Middle frontal gyrus (tissue), 1 donor: ENCODE results near the gene FIBIN.
"Not testable (repeated sequence)": the region's sequence is repeated elsewhere in the genome, so short reads cannot be mapped to it uniquely, and the experiment has no call there.

ENCODE experiments used
- DNase-seq: peaks from one replicate; pipeline ENCODE4 v3.0.0-alpha.2; 2015; ENCODE audit warnings: low spot score; ENCODE audit errors: extremely low spot score

FIBIN gene

GRCh38 chr11:26993965-26994457 is at the start of gene FIBIN:
Gene FIBIN, plus strand, starts transcription at chr11:26994112. Its CDS starts 415 bp downstream, at chr11:26994527.
- no peak for DNase-seq

- DNase-seq: no peak
Observed at GRCh38 chr11:26944866-26945664, 48.8 kb upstream of the FIBIN start.

GRCh38 chr11:26946257-26946716 is 47.6 kb upstream of the FIBIN start:
- DNase-seq: no peak

- no peak for DNase-seq
Observed at GRCh38 chr11:26947379-26947844, 46.5 kb upstream of the FIBIN start.

- DNase-seq: no peak
Observed at GRCh38 chr11:26947904-26948639, 45.8 kb upstream of the FIBIN start.

- DNase-seq: no peak
Observed at GRCh38 chr11:26948881-26949280, 45.0 kb upstream of the FIBIN start.

GRCh38 chr11:26949846-26950245 is 44.1 kb upstream of the FIBIN start:
- no peak for DNase-seq

GRCh38 chr11:26950260-26950719 is 43.6 kb upstream of the FIBIN start:
- no peak for DNase-seq

GRCh38 chr11:26951809-26952515 is 42.0 kb upstream of the FIBIN start:
- no peak for DNase-seq

- DNase-seq: no peak
Observed at GRCh38 chr11:26953770-26954392, 40.0 kb upstream of the FIBIN start.

- no peak for DNase-seq
Observed at GRCh38 chr11:26958005-26958701, 35.8 kb upstream of the FIBIN start.

GRCh38 chr11:26958702-26959049 is 35.2 kb upstream of the FIBIN start:
- DNase-seq: no peak

GRCh38 chr11:26960281-26960680 is 33.6 kb upstream of the FIBIN start:
- DNase-seq: no peak

GRCh38 chr11:26963764-26964163 is 30.1 kb upstream of the FIBIN start:
- DNase-seq: no peak

- DNase-seq: no peak
Observed at GRCh38 chr11:26964339-26964738, 29.6 kb upstream of the FIBIN start.

GRCh38 chr11:26964847-26965485 is 28.9 kb upstream of the FIBIN start:
- DNase-seq: not testable (repeated sequence)

- no peak for DNase-seq
Observed at GRCh38 chr11:26971961-26972360, 22.0 kb upstream of the FIBIN start.

- no peak for DNase-seq
Observed at GRCh38 chr11:26974069-26974783, 19.7 kb upstream of the FIBIN start.

- DNase-seq: no peak
Observed at GRCh38 chr11:26974996-26975395, 18.9 kb upstream of the FIBIN start.
